A673 (cell line): ENCODE measurements around the gene EAF1. TPM values are rescaled to one million over a fixed set of nuclear protein-coding genes. Genes with fewer than 3 reads are reported as not detected.

Experiments
- BruUV-seq: library from RNA; stranded (reverse); fragments of 400-500 nt; replicated peaks from 2 replicates; lab custom pipeline; 2021; lab: Mats Ljungman, UMichigan
- CTCF ChIA-PET: fragments of 300-600 bp; sonication (Branson Sonifier 250); formaldehyde crosslinking; loops from one replicate; lab custom pipeline; 2022; ENCODE audit warnings: antibody characterized with exemption; lab: Charles Lee
- POLR2A ChIA-PET: fragments of 300-600 bp; sonication (Branson Sonifier 250); formaldehyde crosslinking; loops from one replicate; lab custom pipeline; 2022; ENCODE audit warnings: antibody characterized with exemption; ENCODE audit not compliant: low non-redundant PET; lab: Charles Lee
- DNase-seq: peaks from one replicate; pipeline ENCODE4 v3.0.0-alpha.2; 2015; ENCODE audit warnings: low spot score
- H3K27ac ChIP-seq: fragments of 200-600 bp; sonication (generic); 2 replicates; pipeline ENCODE4 v1.5.1; 2016; ENCODE audit warnings: mixed run types, low read depth, mild to moderate bottlenecking, mixed read lengths, antibody characterized with exemption, low read length; ENCODE audit not compliant: poor library complexity, severe bottlenecking
- H3K27me3 ChIP-seq: fragments of 200-600 bp; sonication (generic); replicated peaks from 2 replicates; pipeline ENCODE4 v1.6.1; 2017; ENCODE audit warnings: mixed run types, low read depth, mild to moderate bottlenecking, mixed read lengths, antibody characterized with exemption, low read length; ENCODE audit not compliant: insufficient read depth, poor library complexity
- H3K36me3 ChIP-seq: fragments of 200-600 bp; sonication (generic); 2 replicates; pipeline ENCODE4 v1.6.1; 2016; ENCODE audit warnings: mixed run types, mild to moderate bottlenecking, mixed read lengths, antibody characterized with exemption, low read length; ENCODE audit not compliant: insufficient read depth, poor library complexity, severe bottlenecking
- H3K4me1 ChIP-seq: fragments of 200-600 bp; sonication (generic); 2 replicates; pipeline ENCODE4 v1.6.1; 2017; ENCODE audit warnings: mixed run types, mild to moderate bottlenecking, mixed read lengths, antibody characterized with exemption, low read length; ENCODE audit not compliant: insufficient read depth, poor library complexity, severe bottlenecking
- H3K4me3 ChIP-seq: fragments of 200-600 bp; sonication (generic); 2 replicates; pipeline ENCODE4 v1.5.1; 2016; ENCODE audit warnings: low read depth, mixed run types, mild to moderate bottlenecking, mixed read lengths, low read length; ENCODE audit not compliant: poor library complexity, severe bottlenecking
- H3K9me3 ChIP-seq: fragments of 200-600 bp; sonication (generic); 2 replicates; pipeline ENCODE4 v1.6.1; 2016; ENCODE audit warnings: mixed run types, low read depth, mild to moderate bottlenecking, mixed read lengths, antibody characterized with exemption, low read length; ENCODE audit not compliant: poor library complexity, severe bottlenecking
- EZH2 ChIP-seq: fragments of 200-600 bp; sonication (generic); IDR thresholded peaks from 2 replicates; pipeline ENCODE4 v1.6.1; 2017; ENCODE audit warnings: borderline replicate concordance, low read depth, mild to moderate bottlenecking, mixed read lengths, antibody characterized with exemption, low read length; ENCODE audit not compliant: poor library complexity, severe bottlenecking
- intact Hi-C: fragments of 100-400 bp; cut with micrococcal nuclease; formaldehyde crosslinking; loops from one replicate; pipeline ENCODE4 v1.10.0; 2022; ENCODE audit not compliant: unreplicated experiment
- total RNA-seq: library from RNA; stranded (reverse); gene quantifications from 2 replicates; pipeline ENCODE4 v1.2.3, GENCODE V29; 2021
- TF ChIP-seq, protein P1 (sequence below): fragments of 300-800, 200-600 bp; sonication (generic); conservative IDR thresholded peaks from 2 replicates; pipeline ENCODE4 v1.5.1; 2017; ENCODE audit warnings: low read depth, mild to moderate bottlenecking, antibody characterized with exemption, low read length, moderate library complexity, mixed read lengths

The EAF1 gene
- total RNA-seq, 1 experiment from 2014 or later = 28.7 TPM

- POLR2A ChIA-PET = no interaction called here
- Histone ChIP-seq H3K4me3 (no peak overlapping the region), H3K4me1 (no peaks in the 10 kb centered on the region), H3K27ac (no peak overlapping the region), H3K27me3 (no peaks in the 10 kb centered on the region), H3K36me3 (peaks cover 80% of the 10 kb centered on the region), H3K9me3 (no peaks in the 10 kb centered on the region)
- BruUV-seq = no TSS peak
- CTCF ChIA-PET = no interaction called here
- intact Hi-C loops = no loop called here
- DNase-seq = no peak
- no peak for TF ChIP-seq EZH2
- TF ChIP-seq, protein P1, sequence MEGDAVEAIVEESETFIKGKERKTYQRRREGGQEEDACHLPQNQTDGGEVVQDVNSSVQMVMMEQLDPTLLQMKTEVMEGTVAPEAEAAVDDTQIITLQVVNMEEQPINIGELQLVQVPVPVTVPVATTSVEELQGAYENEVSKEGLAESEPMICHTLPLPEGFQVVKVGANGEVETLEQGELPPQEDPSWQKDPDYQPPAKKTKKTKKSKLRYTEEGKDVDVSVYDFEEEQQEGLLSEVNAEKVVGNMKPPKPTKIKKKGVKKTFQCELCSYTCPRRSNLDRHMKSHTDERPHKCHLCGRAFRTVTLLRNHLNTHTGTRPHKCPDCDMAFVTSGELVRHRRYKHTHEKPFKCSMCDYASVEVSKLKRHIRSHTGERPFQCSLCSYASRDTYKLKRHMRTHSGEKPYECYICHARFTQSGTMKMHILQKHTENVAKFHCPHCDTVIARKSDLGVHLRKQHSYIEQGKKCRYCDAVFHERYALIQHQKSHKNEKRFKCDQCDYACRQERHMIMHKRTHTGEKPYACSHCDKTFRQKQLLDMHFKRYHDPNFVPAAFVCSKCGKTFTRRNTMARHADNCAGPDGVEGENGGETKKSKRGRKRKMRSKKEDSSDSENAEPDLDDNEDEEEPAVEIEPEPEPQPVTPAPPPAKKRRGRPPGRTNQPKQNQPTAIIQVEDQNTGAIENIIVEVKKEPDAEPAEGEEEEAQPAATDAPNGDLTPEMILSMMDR = no peak
These were observed 11.6 kb downstream of the EAF1 start for GRCh38 chr3:15438983-15439382.

GRCh38 chr3:15439476-15439875, 12.1 kb downstream of the EAF1 start:
- H3K27ac ChIP-seq = no peak overlapping the region
- no peaks in the 10 kb centered on the region for H3K27me3 ChIP-seq
- H3K4me3 ChIP-seq = no peak overlapping the region
- ChIA-PET CTCF (no interaction called here), POLR2A (no interaction called here)
- BruUV-seq = no TSS peak
- peaks cover 75% of the 10 kb centered on the region for H3K36me3 ChIP-seq
- no peak for TF ChIP-seq EZH2
- TF ChIP-seq, protein P1 = no peak
- no peaks in the 10 kb centered on the region for H3K9me3 ChIP-seq
- H3K4me1 ChIP-seq = no peaks in the 10 kb centered on the region
- no peak for DNase-seq
- intact Hi-C loops = no loop called here

DNA sequence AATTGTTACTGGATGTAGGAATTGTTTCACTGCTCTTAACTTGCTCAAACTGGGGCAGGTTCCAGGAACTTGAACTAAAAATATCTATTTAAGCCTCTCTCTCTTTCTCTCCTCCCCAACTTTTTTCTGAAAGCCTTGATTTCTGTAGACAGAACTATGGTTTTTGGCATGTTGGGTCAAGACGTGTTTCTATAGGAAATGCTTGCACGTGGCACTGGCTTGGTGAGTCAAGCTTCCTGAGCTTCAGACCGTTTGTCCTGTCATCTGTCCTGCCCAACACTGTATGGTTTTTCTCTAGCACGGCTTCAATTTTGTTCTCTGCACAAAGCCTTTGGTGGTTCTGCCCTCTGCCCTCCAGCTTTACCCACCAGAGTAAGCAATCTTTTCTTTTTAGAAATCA, 13.5 kb downstream of the EAF1 start:
- peaks cover 61% of the 10 kb centered on the region for H3K36me3 ChIP-seq
- H3K9me3 ChIP-seq = no peaks in the 10 kb centered on the region
- no peaks in the 10 kb centered on the region for H3K4me1 ChIP-seq
- TF ChIP-seq, protein P1 = no peak
- no peak for TF ChIP-seq EZH2
- no peak overlapping the region for H3K27ac ChIP-seq
- intact Hi-C loops = no loop called here
- no peaks in the 10 kb centered on the region for H3K27me3 ChIP-seq
- H3K4me3 ChIP-seq = no peak overlapping the region
- DNase-seq = no peak
- ChIA-PET POLR2A (no interaction called here), CTCF (no interaction called here)
- no TSS peak for BruUV-seq
